Measurements from ENCODE around the gene RNF222.

DNA sequence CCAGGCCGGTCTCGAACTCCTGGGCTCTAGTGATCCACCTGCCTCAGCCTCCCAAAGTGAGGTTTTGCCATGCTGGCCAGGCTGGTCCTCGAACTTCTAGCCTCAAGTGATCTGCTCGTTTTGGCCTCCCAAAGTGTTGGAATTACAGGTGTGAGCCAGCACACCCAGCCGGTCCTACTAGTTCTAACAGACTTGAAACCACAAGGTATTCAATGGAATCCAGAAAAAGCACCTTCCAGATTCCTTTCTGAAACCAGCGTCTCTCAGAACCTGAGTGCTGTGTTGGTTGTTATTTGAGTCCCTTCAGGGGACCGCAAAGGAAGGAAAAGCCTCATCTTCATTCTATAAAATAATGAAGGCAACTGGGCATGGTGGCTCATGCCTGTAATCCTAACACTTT lies 25.2 kb downstream of the RNF222 start:
- TF ChIP-seq, protein P1, sequence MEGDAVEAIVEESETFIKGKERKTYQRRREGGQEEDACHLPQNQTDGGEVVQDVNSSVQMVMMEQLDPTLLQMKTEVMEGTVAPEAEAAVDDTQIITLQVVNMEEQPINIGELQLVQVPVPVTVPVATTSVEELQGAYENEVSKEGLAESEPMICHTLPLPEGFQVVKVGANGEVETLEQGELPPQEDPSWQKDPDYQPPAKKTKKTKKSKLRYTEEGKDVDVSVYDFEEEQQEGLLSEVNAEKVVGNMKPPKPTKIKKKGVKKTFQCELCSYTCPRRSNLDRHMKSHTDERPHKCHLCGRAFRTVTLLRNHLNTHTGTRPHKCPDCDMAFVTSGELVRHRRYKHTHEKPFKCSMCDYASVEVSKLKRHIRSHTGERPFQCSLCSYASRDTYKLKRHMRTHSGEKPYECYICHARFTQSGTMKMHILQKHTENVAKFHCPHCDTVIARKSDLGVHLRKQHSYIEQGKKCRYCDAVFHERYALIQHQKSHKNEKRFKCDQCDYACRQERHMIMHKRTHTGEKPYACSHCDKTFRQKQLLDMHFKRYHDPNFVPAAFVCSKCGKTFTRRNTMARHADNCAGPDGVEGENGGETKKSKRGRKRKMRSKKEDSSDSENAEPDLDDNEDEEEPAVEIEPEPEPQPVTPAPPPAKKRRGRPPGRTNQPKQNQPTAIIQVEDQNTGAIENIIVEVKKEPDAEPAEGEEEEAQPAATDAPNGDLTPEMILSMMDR (IDR thresholded peaks at IDR 0.05): no peak
- TF ChIP-seq POLR2A (IDR thresholded peaks at IDR 0.05): no peak
